Measurements from ENCODE around the gene CGB1. TPM values are rescaled to one million over a fixed set of nuclear protein-coding genes. Genes with fewer than 3 reads are reported as not detected.

The CGB1 gene
- total RNA-seq, 2 donors from 2014 or later: not detected

DNA sequence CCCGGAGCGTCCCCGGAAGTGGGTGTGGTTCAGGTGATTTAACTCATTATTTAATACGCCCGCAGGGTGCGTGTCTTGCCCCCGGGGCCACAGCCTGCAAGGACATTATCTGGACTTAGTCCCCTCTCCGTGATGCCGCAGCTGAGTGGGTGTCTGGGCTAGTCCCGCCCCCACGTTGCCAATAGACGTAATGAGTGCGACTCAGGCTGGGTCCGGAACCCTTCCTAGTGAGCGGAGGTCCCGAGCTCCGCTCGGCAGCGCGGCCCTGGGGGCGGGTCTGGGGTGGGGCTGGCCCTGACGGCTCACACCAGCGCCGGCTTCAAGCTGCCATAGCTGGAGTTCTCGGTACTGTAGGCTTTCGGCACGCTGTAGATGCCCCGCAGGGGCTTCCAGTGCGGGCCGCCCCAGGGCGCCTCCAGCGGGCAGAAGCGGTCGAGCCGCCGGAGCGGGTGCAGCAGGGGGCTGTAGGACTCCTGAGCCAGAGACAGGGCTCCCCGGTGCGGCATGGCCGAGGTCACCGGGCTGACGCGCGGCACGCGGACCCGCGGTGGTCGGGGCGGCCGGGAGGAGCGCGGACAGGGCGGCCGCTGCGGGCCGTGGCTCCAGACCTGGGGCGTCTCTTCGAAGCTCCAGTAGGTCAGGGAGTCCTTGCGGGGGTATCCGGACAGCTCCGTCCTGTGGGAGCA, 18.9 kb downstream of the CGB1 start:
- peaks cover 15 to 24% of the 10 kb centered on the region in 2 donors for H3K4me1 ChIP-seq (ENCODE audit: control insufficient read depth in 1 of 2, low read depth in 2 of 2)
- ATAC-seq (ENCODE audit: insufficient number of reproducible peaks, low FRiP score, low read depth) (no peak), DNase-seq (ENCODE audit: low spot score) (no peak)
- no peaks in the 10 kb centered on the region for H3K27me3 ChIP-seq (replicated peaks; ENCODE audit: insufficient read depth)
- H3K9me3 ChIP-seq: no peaks in the 10 kb centered on the region
- peak; percentile 54 for TF ChIP-seq CTCF (IDR thresholded peaks at IDR 0.05)
- H3K27ac ChIP-seq: no peak overlapping the region
- peaks cover 5% of the 10 kb centered on the region for H3K36me3 ChIP-seq
- H3K4me3 ChIP-seq: peak overlapping the region; percentile 73

GRCh38 chr19:49017041-49017665, 19.5 kb downstream of the CGB1 start, which contains the start of gene LHB:
TSS of gene LHB (minus strand) at chr19:49017091. CDS start at chr19:49017081, 10 bp downstream.
- Histone ChIP-seq H3K4me1 (ENCODE audit: control insufficient read depth in 1 of 2, low read depth in 2 of 2) (peaks cover 15 to 24% of the 10 kb centered on the region in 2 donors), H3K4me3 (peak within 1 kb of the TSS; percentile 73), H3K9me3 (no peaks in the 10 kb centered on the region), H3K36me3 (peaks cover 5% of the 10 kb centered on the region), H3K27me3 (replicated peaks; ENCODE audit: insufficient read depth) (no peaks in the 10 kb centered on the region), H3K27ac (no peak within 1 kb of the TSS)
- no peak for TF ChIP-seq CTCF (IDR thresholded peaks at IDR 0.05)
- DNase-seq (ENCODE audit: low spot score) (no peak), ATAC-seq (ENCODE audit: insufficient number of reproducible peaks, low FRiP score, low read depth) (no peak)

DNA sequence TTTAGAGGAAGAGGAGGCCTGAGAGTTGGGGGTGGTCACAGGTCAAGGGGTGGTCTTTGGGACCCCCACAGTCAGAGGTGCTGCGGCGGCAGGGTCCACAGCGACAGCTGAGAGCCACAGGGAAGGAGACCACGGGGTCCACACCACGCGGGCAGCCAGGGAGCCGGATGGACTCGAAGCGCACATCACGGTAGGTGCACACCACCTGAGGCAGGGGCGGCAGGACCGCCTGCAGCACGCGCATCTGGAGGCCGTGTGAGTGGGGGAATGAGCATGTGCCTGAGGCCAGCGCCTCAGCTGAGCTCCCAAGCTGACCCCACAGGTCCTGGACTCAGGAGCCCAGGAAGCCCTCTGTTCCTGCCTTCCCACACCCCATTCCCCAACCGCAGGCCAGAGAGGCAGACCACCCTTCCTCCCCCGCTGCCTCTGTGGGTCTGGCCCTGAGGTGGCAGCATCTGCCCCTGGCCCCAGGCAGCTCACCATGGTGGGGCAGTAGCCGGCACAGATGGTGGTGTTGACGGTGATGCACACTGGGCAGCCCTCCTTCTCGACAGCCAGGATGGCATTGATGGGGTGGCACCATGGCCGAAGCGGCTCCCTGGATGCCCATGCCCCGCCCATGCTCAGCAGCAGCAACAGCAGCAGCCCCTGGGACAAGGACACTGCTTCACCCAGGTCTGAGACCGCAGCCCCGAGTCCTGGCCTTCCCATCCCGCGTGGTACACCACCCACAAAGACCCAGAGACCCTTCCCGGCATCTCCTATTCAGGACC, 20.4 kb downstream of the CGB1 start:
- H3K9me3 ChIP-seq: no peaks in the 10 kb centered on the region
- TF ChIP-seq CTCF (IDR thresholded peaks at IDR 0.05): no peak
- no peak overlapping the region for H3K4me3 ChIP-seq
- peaks cover 15 to 24% of the 10 kb centered on the region in 2 donors for H3K4me1 ChIP-seq (ENCODE audit: control insufficient read depth in 1 of 2, low read depth in 2 of 2)
- H3K27me3 ChIP-seq (replicated peaks; ENCODE audit: insufficient read depth): no peaks in the 10 kb centered on the region
- no peak for DNase-seq (ENCODE audit: low spot score)
- no peak overlapping the region for H3K27ac ChIP-seq
- no peak for ATAC-seq (ENCODE audit: insufficient number of reproducible peaks, low FRiP score, low read depth)
- H3K36me3 ChIP-seq: peaks cover 12% of the 10 kb centered on the region

- no peak for TF ChIP-seq CTCF (IDR thresholded peaks at IDR 0.05)
- ATAC-seq (ENCODE audit: insufficient number of reproducible peaks, low FRiP score, low read depth): no peak
- H3K36me3 ChIP-seq: peaks cover 25% of the 10 kb centered on the region
- no peak overlapping the region for H3K4me3 ChIP-seq
- peaks cover 15 to 24% of the 10 kb centered on the region in 2 donors for H3K4me1 ChIP-seq (ENCODE audit: control insufficient read depth in 1 of 2, low read depth in 2 of 2)
- H3K27ac ChIP-seq: no peak overlapping the region
- no peak for DNase-seq (ENCODE audit: low spot score)
- H3K9me3 ChIP-seq: no peaks in the 10 kb centered on the region
- H3K27me3 ChIP-seq (replicated peaks; ENCODE audit: insufficient read depth): no peaks in the 10 kb centered on the region
These were observed 21.8 kb downstream of the CGB1 start for GRCh38 chr19:49014870-49015255.
